T-helper 17 cell (primary cell): ENCODE measurements around the gene HEATR5A. TPM values are rescaled to one million over a fixed set of nuclear protein-coding genes. Genes with fewer than 3 reads are reported as not detected.
A peak's percentile ranks its signal among the peaks of the same experiment; 100 is the strongest.
"Not testable (repeated sequence)": the region's sequence is repeated elsewhere in the genome, so short reads cannot be mapped to it uniquely, and the experiment has no call there.

Experiments used
- ATAC-seq: fragments of 150-1000 bp; cut with Tn5 transposase; 2 replicates; pipeline ENCODE4 v1.10.0; 2021; ENCODE audit warnings: mild to moderate bottlenecking, moderate library complexity
- DNase-seq, 3 donors: peaks; one replicate each; pipeline versions ENCODE4 v3.0.0 to v3.0.0-alpha.2; 2020 to 2021
- H3K9me3 ChIP-seq: one replicate; pipeline ENCODE4 v1.7.0; 2013; ENCODE audit warnings: low read length, mild to moderate bottlenecking; ENCODE audit not compliant: control insufficient read depth, poor library complexity, severe bottlenecking
- H3K27ac Mint-ChIP-seq: one replicate; pipeline ENCODE4 v1.8.0; 2022; ENCODE audit warnings: mild to moderate bottlenecking, moderate library complexity, mixed read lengths
- H3K27me3 Mint-ChIP-seq: one replicate; pipeline ENCODE4 v1.8.0; 2022; ENCODE audit warnings: mixed read lengths
- H3K36me3 Mint-ChIP-seq: one replicate; pipeline ENCODE4 v1.8.0; 2022; ENCODE audit warnings: low read depth, mixed read lengths
- H3K4me1 Mint-ChIP-seq: one replicate; pipeline ENCODE4 v1.8.0; 2022; ENCODE audit warnings: mild to moderate bottlenecking, mixed read lengths
- H3K4me3 Mint-ChIP-seq: one replicate; pipeline ENCODE4 v1.8.0; 2022; ENCODE audit warnings: mild to moderate bottlenecking, moderate library complexity, mixed read lengths
- total RNA-seq, 4 donors: library from RNA in 2 of 4; stranded (reverse) in 2 of 4; gene quantifications; one replicate each; pipeline ENCODE4 v1.2.3 and lab custom pipeline; 2022 to 2026

Gene HEATR5A
- total RNA-seq, 2 donors from 2014 or later: 7.9 to 8.3 TPM

GRCh38 chr14:31257554-31258426, 162.6 kb downstream of the HEATR5A start:
- H3K4me1 Mint-ChIP-seq, ATAC-seq: not testable (repeated sequence)

GRCh38 chr14:31257244-31257553, 163.2 kb downstream of the HEATR5A start:
- no peak for DNase-seq
- Mint-ChIP-seq H3K36me3 (no peaks in the 10 kb centered on the region), H3K4me1 (no peaks in the 10 kb centered on the region), H3K27me3 (peaks cover 4% of the 10 kb centered on the region), H3K4me3 (no peak overlapping the region), H3K27ac (no peak overlapping the region)
- H3K9me3 ChIP-seq: no peaks in the 10 kb centered on the region
- ATAC-seq: no peak

More at GRCh38 chr14:31257554-31258426, 162.6 kb downstream of the HEATR5A start:
- H3K4me3 Mint-ChIP-seq, H3K36me3 Mint-ChIP-seq, H3K27me3 Mint-ChIP-seq, H3K9me3 ChIP-seq, DNase-seq, H3K27ac Mint-ChIP-seq: not testable (repeated sequence)

- Mint-ChIP-seq H3K27me3 (peaks cover 4% of the 10 kb centered on the region), H3K4me3 (no peak overlapping the region), H3K4me1 (peaks cover under 1% of the 10 kb centered on the region), H3K36me3 (no peaks in the 10 kb centered on the region), H3K27ac (no peak overlapping the region)
- no peaks in the 10 kb centered on the region for H3K9me3 ChIP-seq
- DNase-seq: no peak
- ATAC-seq: no peak
Observed at GRCh38 chr14:31256534-31257243, 163.7 kb downstream of the HEATR5A start.

GRCh38 chr14:31255918-31256317, 164.4 kb downstream of the HEATR5A start:
- not testable (repeated sequence) for H3K27me3 Mint-ChIP-seq, H3K4me1 Mint-ChIP-seq, ATAC-seq, H3K4me3 Mint-ChIP-seq, H3K9me3 ChIP-seq, DNase-seq, H3K36me3 Mint-ChIP-seq, H3K27ac Mint-ChIP-seq

GRCh38 chr14:31255286-31255685, 165.1 kb downstream of the HEATR5A start:
- Mint-ChIP-seq H3K27me3 (peaks cover 4% of the 10 kb centered on the region), H3K36me3 (no peaks in the 10 kb centered on the region), H3K27ac (no peak overlapping the region), H3K4me1 (peaks cover 4% of the 10 kb centered on the region), H3K4me3 (no peak overlapping the region)
- DNase-seq (no peak), ATAC-seq (no peak)
- H3K9me3 ChIP-seq: no peaks in the 10 kb centered on the region

- Mint-ChIP-seq H3K27me3 (peaks cover 4% of the 10 kb centered on the region), H3K27ac (no peak overlapping the region), H3K4me3 (no peak overlapping the region), H3K36me3 (no peaks in the 10 kb centered on the region), H3K4me1 (peaks cover 7% of the 10 kb centered on the region)
- no peak for DNase-seq
- no peak for ATAC-seq
- H3K9me3 ChIP-seq: no peaks in the 10 kb centered on the region
Observed at GRCh38 chr14:31253746-31254471, 166.4 kb downstream of the HEATR5A start.

- DNase-seq (no peak), ATAC-seq (no peak)
- Mint-ChIP-seq H3K36me3 (no peaks in the 10 kb centered on the region), H3K27ac (no peak overlapping the region), H3K27me3 (peaks cover 4% of the 10 kb centered on the region), H3K4me1 (peaks cover 9% of the 10 kb centered on the region), H3K4me3 (no peak overlapping the region)
- no peaks in the 10 kb centered on the region for H3K9me3 ChIP-seq
Observed at GRCh38 chr14:31252865-31253264, 167.5 kb downstream of the HEATR5A start.

GRCh38 chr14:31251028-31251958, 169.1 kb downstream of the HEATR5A start:
- ATAC-seq (no peak), DNase-seq (no peak)
- Mint-ChIP-seq H3K4me1 (peaks cover 9% of the 10 kb centered on the region), H3K4me3 (no peak overlapping the region), H3K27me3 (no peaks in the 10 kb centered on the region), H3K27ac (no peak overlapping the region), H3K36me3 (no peaks in the 10 kb centered on the region)
- H3K9me3 ChIP-seq: no peaks in the 10 kb centered on the region

GRCh38 chr14:31244626-31245025, 175.7 kb downstream of the HEATR5A start:
- Mint-ChIP-seq H3K27me3 (no peaks in the 10 kb centered on the region), H3K36me3 (peaks cover 3% of the 10 kb centered on the region), H3K27ac (no peak overlapping the region), H3K4me3 (no peak overlapping the region), H3K4me1 (peaks cover 16% of the 10 kb centered on the region)
- ATAC-seq (no peak), DNase-seq (no peak)
- no peaks in the 10 kb centered on the region for H3K9me3 ChIP-seq

GRCh38 chr14:31243860-31244259, 176.5 kb downstream of the HEATR5A start:
- Mint-ChIP-seq H3K36me3 (peaks cover 3% of the 10 kb centered on the region), H3K27me3 (no peaks in the 10 kb centered on the region), H3K4me1 (peaks cover 16% of the 10 kb centered on the region), H3K4me3 (no peak overlapping the region), H3K27ac (no peak overlapping the region)
- ATAC-seq: no peak
- DNase-seq: no peak
- no peaks in the 10 kb centered on the region for H3K9me3 ChIP-seq

- not testable (repeated sequence) for H3K27me3 Mint-ChIP-seq, H3K9me3 ChIP-seq, DNase-seq, H3K36me3 Mint-ChIP-seq, ATAC-seq
- Mint-ChIP-seq H3K4me1 (peaks cover 14% of the 10 kb centered on the region), H3K4me3 (peak overlapping the region; percentile 25), H3K27ac (peak overlapping the region; percentile 2)
Observed at GRCh38 chr14:31242161-31242940, 178.0 kb downstream of the HEATR5A start.
